NB4 (cell line): ENCODE results near the gene SLC25A6.
"Not testable (repeated sequence)": the region's sequence is repeated elsewhere in the genome, so short reads cannot be mapped to it uniquely, and the experiment has no call there.

Source experiments
- DNase-seq: peaks from one replicate; pipeline ENCODE4 v3.0.0; 2010; ENCODE audit warnings: low read depth
- H3K4me3 ChIP-seq: one replicate; pipeline ENCODE4 v1.5.1; 2011; ENCODE audit warnings: mild to moderate bottlenecking, low read depth, low read length, moderate library complexity
- MYC ChIP-seq: IDR thresholded peaks from 2 replicates; pipeline ENCODE4 v1.6.1; 2011; ENCODE audit warnings: low read depth, low read length
- POLR2A ChIP-seq: IDR thresholded peaks from 2 replicates; pipeline ENCODE4 v1.6.1; 2011; ENCODE audit warnings: mild to moderate bottlenecking; ENCODE audit not compliant: insufficient read length; ENCODE audit errors: extremely low read depth
- TF ChIP-seq, protein P1 (sequence below): IDR thresholded peaks from one replicate; pipeline ENCODE4 v1.5.1; 2012; ENCODE audit warnings: low read depth, low read length
- TF ChIP-seq, protein P2 (sequence below): IDR thresholded peaks from 2 replicates; pipeline ENCODE4 v1.6.1; 2011; ENCODE audit warnings: low read depth, low read length

The SLC25A6 gene

DNA sequence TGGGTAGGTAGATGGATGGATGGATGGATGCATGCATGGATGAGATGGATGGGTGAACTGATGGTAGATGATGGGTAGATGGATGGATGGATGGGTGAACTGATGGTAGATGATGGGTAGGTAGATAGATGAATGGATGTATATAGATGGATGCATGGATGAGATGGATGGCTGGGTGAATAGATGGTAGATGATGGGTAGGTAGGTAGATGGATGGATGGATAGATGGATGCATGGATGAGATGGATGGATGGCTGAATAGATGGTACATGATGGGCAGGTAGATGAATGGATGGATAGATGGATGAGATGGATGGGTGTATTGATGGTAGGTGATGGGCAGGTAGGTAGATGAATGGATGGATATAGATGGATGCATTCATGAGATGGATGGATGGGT, 15.1 kb upstream of the SLC25A6 start:
- no peak overlapping the region for H3K4me3 ChIP-seq
- DNase-seq: no peak
- TF ChIP-seq, protein P1, sequence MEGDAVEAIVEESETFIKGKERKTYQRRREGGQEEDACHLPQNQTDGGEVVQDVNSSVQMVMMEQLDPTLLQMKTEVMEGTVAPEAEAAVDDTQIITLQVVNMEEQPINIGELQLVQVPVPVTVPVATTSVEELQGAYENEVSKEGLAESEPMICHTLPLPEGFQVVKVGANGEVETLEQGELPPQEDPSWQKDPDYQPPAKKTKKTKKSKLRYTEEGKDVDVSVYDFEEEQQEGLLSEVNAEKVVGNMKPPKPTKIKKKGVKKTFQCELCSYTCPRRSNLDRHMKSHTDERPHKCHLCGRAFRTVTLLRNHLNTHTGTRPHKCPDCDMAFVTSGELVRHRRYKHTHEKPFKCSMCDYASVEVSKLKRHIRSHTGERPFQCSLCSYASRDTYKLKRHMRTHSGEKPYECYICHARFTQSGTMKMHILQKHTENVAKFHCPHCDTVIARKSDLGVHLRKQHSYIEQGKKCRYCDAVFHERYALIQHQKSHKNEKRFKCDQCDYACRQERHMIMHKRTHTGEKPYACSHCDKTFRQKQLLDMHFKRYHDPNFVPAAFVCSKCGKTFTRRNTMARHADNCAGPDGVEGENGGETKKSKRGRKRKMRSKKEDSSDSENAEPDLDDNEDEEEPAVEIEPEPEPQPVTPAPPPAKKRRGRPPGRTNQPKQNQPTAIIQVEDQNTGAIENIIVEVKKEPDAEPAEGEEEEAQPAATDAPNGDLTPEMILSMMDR: no peak
- TF ChIP-seq, protein P2, sequence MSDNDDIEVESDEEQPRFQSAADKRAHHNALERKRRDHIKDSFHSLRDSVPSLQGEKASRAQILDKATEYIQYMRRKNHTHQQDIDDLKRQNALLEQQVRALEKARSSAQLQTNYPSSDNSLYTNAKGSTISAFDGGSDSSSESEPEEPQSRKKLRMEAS: no peak
- TF ChIP-seq POLR2A (no peak), MYC (no peak)

DNA sequence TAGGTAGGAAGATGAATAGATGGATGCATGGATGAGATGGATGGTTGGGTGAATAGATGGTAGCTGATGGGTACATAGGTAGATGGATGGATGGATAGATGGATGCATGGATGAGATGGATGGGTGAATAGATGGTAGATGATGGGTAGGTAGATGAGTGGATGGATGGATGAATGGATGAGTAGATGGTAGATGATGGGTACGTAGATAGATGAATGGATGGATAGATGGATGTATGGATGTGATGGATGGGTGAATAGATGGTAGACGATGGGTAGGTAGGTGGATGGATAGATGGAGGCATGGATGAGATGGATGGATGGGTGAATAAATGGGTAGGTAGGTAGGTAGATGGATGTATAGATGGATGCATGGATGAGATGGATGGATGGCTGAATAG, 13.9 kb upstream of the SLC25A6 start:
- not testable (repeated sequence) for H3K4me3 ChIP-seq, DNase-seq

DNA sequence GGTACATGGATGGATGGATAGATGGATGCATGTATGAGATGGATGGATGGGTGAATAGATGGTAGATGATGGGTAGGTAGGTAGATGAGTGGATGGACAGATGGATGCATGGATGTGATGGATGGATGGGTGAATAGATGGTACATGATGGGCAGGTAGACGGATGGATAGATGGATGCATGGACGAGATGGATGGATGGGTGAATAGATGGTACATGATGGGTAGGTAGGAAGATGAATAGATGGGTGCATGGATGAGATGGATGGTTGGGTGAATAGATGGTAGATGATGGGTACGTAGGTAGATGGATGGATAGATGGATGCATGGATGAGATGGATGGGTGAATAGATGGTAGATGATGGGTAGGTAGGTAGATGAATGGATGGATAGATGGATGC, 12.0 kb upstream of the SLC25A6 start:
- H3K4me3 ChIP-seq, DNase-seq: not testable (repeated sequence)

DNA sequence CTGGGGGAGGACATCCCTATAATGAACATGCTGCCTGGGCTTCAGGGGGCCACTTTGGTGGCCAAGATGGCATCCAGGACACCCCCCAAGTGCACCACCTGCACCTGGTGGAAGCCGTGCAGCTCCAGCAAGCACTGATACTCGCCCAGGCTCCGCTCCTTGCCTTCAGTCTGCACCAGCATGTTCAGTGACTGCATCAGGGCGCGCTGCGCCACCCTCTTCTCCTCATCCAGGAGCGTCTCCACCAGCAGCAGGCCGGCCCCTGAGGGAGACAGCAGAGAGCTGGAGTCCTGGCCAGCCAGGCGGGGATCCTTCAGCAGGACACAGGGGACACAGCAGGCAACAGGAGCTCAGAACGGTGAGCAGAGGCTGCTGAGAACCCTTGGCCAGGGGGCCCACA, 11.3 kb upstream of the SLC25A6 start:
- DNase-seq: no peak
- H3K4me3 ChIP-seq: no peak overlapping the region

DNA sequence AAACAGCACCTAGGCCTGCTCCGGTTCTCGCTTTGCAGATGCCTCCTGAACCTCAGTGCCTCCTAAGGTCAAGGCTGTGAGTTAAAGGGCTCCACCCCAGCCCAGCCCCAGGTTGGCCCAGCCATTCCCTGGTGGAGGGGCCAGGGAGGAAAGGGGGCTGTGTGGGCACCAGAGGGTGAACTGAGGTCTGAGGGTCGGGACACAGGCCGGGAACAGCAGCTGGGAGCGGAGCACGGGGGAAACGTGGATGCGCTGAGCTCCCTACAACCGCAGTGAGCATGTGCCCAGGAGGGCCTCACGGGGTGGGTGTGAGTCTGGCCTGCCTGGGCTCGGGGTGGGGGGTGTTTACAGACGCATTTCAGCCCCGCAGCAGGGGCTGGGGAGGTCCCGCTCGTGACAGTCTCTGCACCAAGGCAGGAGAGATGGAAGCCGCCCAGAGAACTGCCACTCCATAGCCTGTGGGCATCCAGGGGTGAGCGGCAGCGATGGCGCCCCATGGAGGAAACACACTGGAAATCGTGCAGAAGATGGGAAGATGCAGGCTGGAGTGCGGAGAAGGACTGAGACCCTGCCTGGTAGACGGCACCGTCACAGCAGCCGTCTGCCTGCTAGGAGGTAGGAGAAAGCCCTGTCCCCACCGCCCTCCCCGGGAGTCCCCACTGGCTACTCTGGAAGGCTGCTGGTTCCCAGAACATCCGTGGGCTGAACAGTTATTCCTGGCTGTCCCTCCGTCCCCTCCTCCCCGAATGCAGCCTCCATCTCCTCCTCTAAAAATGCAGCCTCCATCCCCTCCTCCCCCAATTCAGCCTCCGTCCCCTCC, 9.9 kb upstream of the SLC25A6 start:
- DNase-seq: no peak
- H3K4me3 ChIP-seq: no peak overlapping the region
- TF ChIP-seq MYC (no peak), POLR2A (no peak)
- TF ChIP-seq, protein P1: no peak
- TF ChIP-seq, protein P2: no peak

More for the DNA sequence above, 11.3 kb upstream of the SLC25A6 start:
- TF ChIP-seq, protein P2: no peak
- TF ChIP-seq, protein P1: no peak
- no peak for TF ChIP-seq MYC
- no peak for TF ChIP-seq POLR2A

DNA sequence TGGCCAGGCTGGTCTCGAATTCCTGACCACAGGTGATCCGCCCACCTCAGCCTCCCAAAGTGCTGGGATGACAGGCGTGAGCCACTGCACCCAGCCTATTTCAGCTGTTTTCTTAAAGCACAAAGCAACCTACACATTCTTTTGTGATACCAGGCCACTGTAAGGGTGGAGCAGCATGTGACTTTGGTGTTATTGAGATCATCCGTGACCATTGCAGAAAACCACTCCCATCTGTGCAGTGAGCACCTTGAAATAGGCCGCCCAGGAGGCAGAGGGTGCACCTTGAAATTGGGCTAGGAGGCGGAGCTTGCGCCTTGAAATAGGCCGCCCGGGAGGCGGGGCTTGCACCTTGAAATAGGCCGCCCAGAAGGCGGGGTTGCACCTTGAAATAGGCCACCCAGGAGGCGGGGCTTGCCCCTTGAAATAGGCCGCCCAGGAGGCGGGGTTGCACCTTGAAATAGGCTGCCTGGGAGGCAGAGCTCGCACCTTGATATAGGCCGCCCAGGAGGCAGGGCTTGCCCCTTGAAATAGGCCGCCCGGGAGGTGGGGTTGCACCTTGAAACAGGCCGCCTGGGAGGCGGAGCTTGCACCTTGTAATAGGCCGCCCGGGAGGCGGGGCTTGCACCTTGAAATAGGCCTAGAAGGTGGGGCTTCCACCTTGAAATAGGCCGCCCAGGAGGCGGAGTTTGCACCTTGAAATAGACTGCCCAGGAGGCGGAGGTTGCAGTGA, 9.0 kb upstream of the SLC25A6 start:
- TF ChIP-seq, protein P2: no peak
- TF ChIP-seq MYC: no peak
- no peak overlapping the region for H3K4me3 ChIP-seq
- DNase-seq: no peak

DNA sequence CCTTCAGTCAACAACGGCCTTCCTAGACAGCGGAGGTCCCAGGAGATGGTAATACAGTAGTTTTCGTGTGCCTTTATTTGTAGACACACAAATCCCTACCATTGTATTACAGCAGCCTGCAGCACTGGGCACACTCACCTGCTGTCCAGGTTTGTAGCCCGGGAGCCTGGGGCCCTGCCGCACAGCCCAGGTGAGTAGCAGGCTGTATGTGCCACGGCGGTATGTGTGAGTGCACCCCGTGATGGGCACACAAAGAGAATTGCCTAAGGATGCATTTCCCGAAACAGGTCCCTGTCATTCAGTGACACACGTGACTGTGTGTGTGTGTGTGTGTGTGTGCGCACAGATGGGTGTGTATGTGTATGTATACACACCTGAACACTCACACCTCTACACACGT, 8.1 kb upstream of the SLC25A6 start:
- TF ChIP-seq MYC (no peak), POLR2A (no peak)
- TF ChIP-seq, protein P1: no peak
- TF ChIP-seq, protein P2: no peak
- no peak for DNase-seq
- H3K4me3 ChIP-seq: no peak overlapping the region
